Liver (tissue), 9 donors: ENCODE results near the gene VWF. TPM values are rescaled to one million over a fixed set of nuclear protein-coding genes. Genes with fewer than 3 reads are reported as not detected.

Source experiments
- DNase-seq: peaks from one replicate; pipeline ENCODE4 v3.0.0-alpha.2; 2017; ENCODE audit warnings: low spot score
- H3K27ac ChIP-seq, 2 donors: one replicate each; pipeline ENCODE4 v1.7.0; 2013; ENCODE audit warnings: inconsistent platforms in 2 of 2, low read length in 2 of 2, control low read depth in 1 of 2, low read depth in 1 of 2, mild to moderate bottlenecking in 1 of 2
- H3K27me3 ChIP-seq, 4 donors: one replicate each; pipeline versions ENCODE4 v1.6.1 to v1.7.0; 2013; ENCODE audit warnings: low read length in 3 of 4, inconsistent platforms in 1 of 4, mild to moderate bottlenecking in 1 of 4, moderate library complexity in 1 of 4; ENCODE audit not compliant: control insufficient read depth in 4 of 4, insufficient read depth in 4 of 4
- H3K36me3 ChIP-seq, 4 donors: one replicate each; pipeline versions ENCODE4 v1.6.1 to v1.7.0; 2013; ENCODE audit warnings: low read length in 3 of 4, mild to moderate bottlenecking in 3 of 4, low read depth in 1 of 4, moderate library complexity in 1 of 4; ENCODE audit not compliant: control insufficient read depth in 4 of 4, insufficient read depth in 3 of 4
- H3K4me1 ChIP-seq, 4 donors: one replicate each; pipeline versions ENCODE4 v1.6.1 to v1.7.0; 2013; ENCODE audit warnings: low read length in 3 of 4, mild to moderate bottlenecking in 3 of 4, moderate library complexity in 1 of 4; ENCODE audit not compliant: control insufficient read depth in 4 of 4, insufficient read depth in 4 of 4
- H3K4me3 ChIP-seq, 3 donors: one replicate each; pipeline versions ENCODE4 v1.6.1 to v1.7.0; 2013; ENCODE audit warnings: low read length in 3 of 3, control low read depth in 1 of 3, low read depth in 1 of 3, mild to moderate bottlenecking in 1 of 3
- H3K9ac ChIP-seq, 2 donors: one replicate each; pipeline ENCODE4 v1.7.0; 2013; ENCODE audit warnings: low read length in 2 of 2, mild to moderate bottlenecking in 2 of 2, moderate library complexity in 2 of 2, control low read depth in 1 of 2, low read depth in 1 of 2
- H3K9me3 ChIP-seq, 4 donors: one replicate each; pipeline versions ENCODE4 v1.6.1 to v1.7.0; 2013; ENCODE audit warnings: low read length in 3 of 4; ENCODE audit not compliant: control insufficient read depth in 4 of 4
- EGR1 ChIP-seq, 2 donors: IDR thresholded peaks; 2 replicates each; pipeline ENCODE4 v1.6.1; 2016 to 2018; ENCODE audit warnings: antibody characterized with exemption in 2 of 2, low read depth in 2 of 2
- FOXA1 ChIP-seq: IDR thresholded peaks from 2 replicates; pipeline ENCODE4 v1.6.1; 2016; ENCODE audit warnings: antibody characterized with exemption
- FOXA2 ChIP-seq: IDR thresholded peaks from 2 replicates; pipeline ENCODE4 v1.6.1; 2016; ENCODE audit warnings: antibody characterized with exemption
- GABPA ChIP-seq, 2 donors: IDR thresholded peaks in 1 of 2; conservative IDR thresholded peaks in 1 of 2; 2 replicates each; pipeline ENCODE4 v1.6.1; 2016; ENCODE audit warnings: antibody characterized with exemption in 2 of 2, mild to moderate bottlenecking in 1 of 2, moderate library complexity in 1 of 2
- HNF4A ChIP-seq, 2 donors: conservative IDR thresholded peaks; 2 replicates each; pipeline ENCODE4 v1.6.1; 2016; ENCODE audit warnings: antibody characterized with exemption in 2 of 2, mild to moderate bottlenecking in 2 of 2
- HNF4G ChIP-seq: IDR thresholded peaks from 2 replicates; pipeline ENCODE4 v1.6.1; 2016; ENCODE audit warnings: antibody characterized with exemption
- JUND ChIP-seq, 2 donors: IDR thresholded peaks; 2 replicates each; pipeline ENCODE4 v1.6.1; 2016; ENCODE audit warnings: antibody characterized with exemption in 2 of 2
- MAX ChIP-seq: IDR thresholded peaks from 2 replicates; pipeline ENCODE4 v1.6.1; 2016; ENCODE audit warnings: antibody characterized with exemption
- NR2F2 ChIP-seq: IDR thresholded peaks from 2 replicates; pipeline ENCODE4 v1.6.1; 2016; ENCODE audit warnings: antibody characterized with exemption
- RAD21 ChIP-seq, 2 donors: IDR thresholded peaks; 2 replicates each; pipeline ENCODE4 v1.6.1; 2016; ENCODE audit warnings: antibody characterized with exemption in 2 of 2, mild to moderate bottlenecking in 2 of 2
- REST ChIP-seq: IDR thresholded peaks from 2 replicates; pipeline ENCODE4 v1.6.1; 2016; ENCODE audit warnings: antibody characterized with exemption, mild to moderate bottlenecking
- RXRA ChIP-seq, 2 donors: IDR thresholded peaks; 2 replicates each; pipeline ENCODE4 v1.6.1; 2017 to 2018; ENCODE audit warnings: antibody characterized with exemption in 2 of 2, mild to moderate bottlenecking in 1 of 2
- SP1 ChIP-seq: IDR thresholded peaks from 2 replicates; pipeline ENCODE4 v1.6.1; 2018; ENCODE audit warnings: antibody characterized with exemption, mild to moderate bottlenecking
- TAF1 ChIP-seq: conservative IDR thresholded peaks from 2 replicates; pipeline ENCODE4 v1.6.1; 2016; ENCODE audit warnings: antibody characterized with exemption, mild to moderate bottlenecking
- YY1 ChIP-seq: IDR thresholded peaks from 2 replicates; pipeline ENCODE4 v1.6.1; 2016; ENCODE audit warnings: antibody characterized with exemption, mild to moderate bottlenecking
- WGBS: extraction: QIAGEN DNeasy Blood & Tissue Kit; methylation state at CpG from one replicate; pipeline ENCODE4 v1.1.7; 2013; 5-methylcytosine and 5-hydroxymethylcytosine counted together
- polyA plus RNA-seq, 2 donors: library from polyadenylated mRNA; stranded (reverse) in 1 of 2; unstranded in 1 of 2; fragments of 200-250 nt in 1 of 2; fragments of >200 nt in 1 of 2; fragmentation: Nextera tagmentation in 1 of 2; extraction: Ambion mirVana in 1 of 2; gene quantifications; one replicate each; pipeline versions ENCODE4 v1.2.1 to v1.2.3, GENCODE V29; 2013 to 2015
- total RNA-seq, 2 donors: library from RNA; depleted of rRNA; stranded (reverse); fragments of >200 nt; gene quantifications; one replicate each; pipeline ENCODE4 v1.2.3, GENCODE V29; 2014
- TF ChIP-seq, protein P1 (sequence below): IDR thresholded peaks from 2 replicates; pipeline ENCODE4 v1.6.1; 2016; ENCODE audit warnings: antibody characterized with exemption
- TF ChIP-seq, protein P2 (sequence below): IDR thresholded peaks from 2 replicates; pipeline ENCODE4 v1.6.1; 2016; ENCODE audit warnings: antibody characterized with exemption
- TF ChIP-seq, protein P3 (sequence below): fragments of 150-350 bp; IDR thresholded peaks from 2 replicates; pipeline ENCODE4 v1.5.1; 2017; ENCODE audit warnings: improper control_type of control experiment, low read depth, low read length; ENCODE audit not compliant: missing input control
- donor health status: healthy.
- donor health status: healthy.
- donor health status: healthy.
- donor health status: healthy.
- donor health status: healthy.

Gene VWF
- total and polyA plus RNA-seq, 4 donors: 2.1 to 10.8 (median 4.0) TPM

DNA sequence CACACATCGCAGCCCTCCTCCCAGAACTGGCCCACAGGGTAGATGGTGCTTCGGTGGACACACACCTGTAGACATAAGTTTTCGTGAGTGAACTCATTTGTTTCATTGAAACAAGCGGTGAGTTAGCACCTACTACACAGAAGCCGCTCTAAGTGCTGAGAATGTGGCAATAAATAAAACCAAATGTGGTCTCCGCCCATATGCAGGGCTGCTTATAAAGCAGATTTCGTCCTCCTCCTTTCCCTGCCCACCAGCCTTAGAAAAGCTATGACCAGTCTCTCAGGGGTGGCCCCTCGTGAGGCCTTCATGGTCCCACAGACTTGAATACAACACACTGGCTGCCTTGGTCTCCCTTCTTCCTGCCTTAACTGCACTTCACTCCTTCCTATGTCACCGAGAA lies 148.3 kb downstream of the VWF start:
- H3K27ac ChIP-seq: no peak overlapping the region
- WGBS: 88% methylated on average over 9 of the region's 9 CpGs
- no peaks in the 10 kb centered on the region for H3K4me1 ChIP-seq
- no peak for TF ChIP-seq GABPA (IDR thresholded peaks at IDR 0.05 in 1 of 2, conservative IDR thresholded peaks at IDR 0.05 in 1 of 2)
- no peak for TF ChIP-seq HNF4A (conservative IDR thresholded peaks at IDR 0.05)
- TF ChIP-seq EGR1 (IDR thresholded peaks at IDR 0.05; ENCODE audit: low read depth in 2 of 2): no peak
- TF ChIP-seq MAX: no peak
- TF ChIP-seq HNF4G: no peak
- TF ChIP-seq NR2F2: no peak
- TF ChIP-seq RAD21 (IDR thresholded peaks at IDR 0.05): no peak
- TF ChIP-seq, protein P1, sequence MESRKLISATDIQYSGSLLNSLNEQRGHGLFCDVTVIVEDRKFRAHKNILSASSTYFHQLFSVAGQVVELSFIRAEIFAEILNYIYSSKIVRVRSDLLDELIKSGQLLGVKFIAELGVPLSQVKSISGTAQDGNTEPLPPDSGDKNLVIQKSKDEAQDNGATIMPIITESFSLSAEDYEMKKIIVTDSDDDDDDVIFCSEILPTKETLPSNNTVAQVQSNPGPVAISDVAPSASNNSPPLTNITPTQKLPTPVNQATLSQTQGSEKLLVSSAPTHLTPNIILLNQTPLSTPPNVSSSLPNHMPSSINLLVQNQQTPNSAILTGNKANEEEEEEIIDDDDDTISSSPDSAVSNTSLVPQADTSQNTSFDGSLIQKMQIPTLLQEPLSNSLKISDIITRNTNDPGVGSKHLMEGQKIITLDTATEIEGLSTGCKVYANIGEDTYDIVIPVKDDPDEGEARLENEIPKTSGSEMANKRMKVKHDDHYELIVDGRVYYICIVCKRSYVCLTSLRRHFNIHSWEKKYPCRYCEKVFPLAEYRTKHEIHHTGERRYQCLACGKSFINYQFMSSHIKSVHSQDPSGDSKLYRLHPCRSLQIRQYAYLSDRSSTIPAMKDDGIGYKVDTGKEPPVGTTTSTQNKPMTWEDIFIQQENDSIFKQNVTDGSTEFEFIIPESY: no peak
- TF ChIP-seq, protein P2, sequence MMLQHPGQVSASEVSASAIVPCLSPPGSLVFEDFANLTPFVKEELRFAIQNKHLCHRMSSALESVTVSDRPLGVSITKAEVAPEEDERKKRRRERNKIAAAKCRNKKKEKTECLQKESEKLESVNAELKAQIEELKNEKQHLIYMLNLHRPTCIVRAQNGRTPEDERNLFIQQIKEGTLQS: no peak
- no peak for TF ChIP-seq TAF1
- no peak for TF ChIP-seq FOXA1
- TF ChIP-seq SP1: no peak
- no peak for TF ChIP-seq RXRA (IDR thresholded peaks at IDR 0.05)
- TF ChIP-seq JUND (IDR thresholded peaks at IDR 0.05): no peak
- TF ChIP-seq, protein P3, sequence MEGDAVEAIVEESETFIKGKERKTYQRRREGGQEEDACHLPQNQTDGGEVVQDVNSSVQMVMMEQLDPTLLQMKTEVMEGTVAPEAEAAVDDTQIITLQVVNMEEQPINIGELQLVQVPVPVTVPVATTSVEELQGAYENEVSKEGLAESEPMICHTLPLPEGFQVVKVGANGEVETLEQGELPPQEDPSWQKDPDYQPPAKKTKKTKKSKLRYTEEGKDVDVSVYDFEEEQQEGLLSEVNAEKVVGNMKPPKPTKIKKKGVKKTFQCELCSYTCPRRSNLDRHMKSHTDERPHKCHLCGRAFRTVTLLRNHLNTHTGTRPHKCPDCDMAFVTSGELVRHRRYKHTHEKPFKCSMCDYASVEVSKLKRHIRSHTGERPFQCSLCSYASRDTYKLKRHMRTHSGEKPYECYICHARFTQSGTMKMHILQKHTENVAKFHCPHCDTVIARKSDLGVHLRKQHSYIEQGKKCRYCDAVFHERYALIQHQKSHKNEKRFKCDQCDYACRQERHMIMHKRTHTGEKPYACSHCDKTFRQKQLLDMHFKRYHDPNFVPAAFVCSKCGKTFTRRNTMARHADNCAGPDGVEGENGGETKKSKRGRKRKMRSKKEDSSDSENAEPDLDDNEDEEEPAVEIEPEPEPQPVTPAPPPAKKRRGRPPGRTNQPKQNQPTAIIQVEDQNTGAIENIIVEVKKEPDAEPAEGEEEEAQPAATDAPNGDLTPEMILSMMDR: no peak
- TF ChIP-seq FOXA2: no peak
- TF ChIP-seq REST: no peak
- no peak for TF ChIP-seq YY1
- H3K9ac ChIP-seq: no peak overlapping the region
- no peaks in the 10 kb centered on the region for H3K27me3 ChIP-seq
- DNase-seq: no peak
- H3K9me3 ChIP-seq: no peaks in the 10 kb centered on the region
- no peaks in the 10 kb centered on the region for H3K36me3 ChIP-seq
- no peak overlapping the region for H3K4me3 ChIP-seq
